ENCODE data around the gene ALG14. TPM values are rescaled to one million over a fixed set of nuclear protein-coding genes. Genes with fewer than 3 reads are reported as not detected.

Gene ALG14
- total RNA-seq, 1 donor from 2014 or later, result 5.5 TPM

DNA sequence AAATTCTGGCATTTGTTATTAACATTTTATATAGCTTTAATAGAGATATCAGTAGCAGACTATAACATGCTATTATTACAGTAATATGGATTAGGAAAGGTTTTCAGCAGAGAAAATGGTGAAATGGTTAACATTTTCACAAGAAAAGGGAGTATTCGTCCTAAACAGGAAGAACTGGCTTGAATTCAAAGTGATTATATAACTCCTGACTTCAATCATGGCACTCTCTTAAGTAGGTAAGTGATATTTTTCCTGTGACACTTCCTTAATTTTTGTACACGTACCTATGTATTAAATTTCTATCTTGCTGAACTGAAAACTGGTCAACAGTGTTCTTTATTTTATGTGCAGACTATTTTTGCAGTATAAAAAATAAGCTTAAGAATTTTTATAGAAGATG is 77.9 kb downstream of the ALG14 start:
- Mint-ChIP-seq H3K4me1 (ENCODE audit: unreplicated experiment) (peaks cover 22% of the 10 kb centered on the region), H3K4me3 (ENCODE audit: unreplicated experiment) (no peak overlapping the region), H3K9me3 (ENCODE audit: unreplicated experiment) (no peaks in the 10 kb centered on the region), H3K27ac (ENCODE audit: unreplicated experiment) (no peak overlapping the region), H3K36me3 (ENCODE audit: unreplicated experiment) (no peaks in the 10 kb centered on the region), H3K27me3 (ENCODE audit: unreplicated experiment) (no peaks in the 10 kb centered on the region)
- no peak for DNase-seq (ENCODE audit: extremely low spot score, unreplicated experiment)
- no peak for TF ChIP-seq CTCF (IDR thresholded peaks at IDR 0.05)

DNA sequence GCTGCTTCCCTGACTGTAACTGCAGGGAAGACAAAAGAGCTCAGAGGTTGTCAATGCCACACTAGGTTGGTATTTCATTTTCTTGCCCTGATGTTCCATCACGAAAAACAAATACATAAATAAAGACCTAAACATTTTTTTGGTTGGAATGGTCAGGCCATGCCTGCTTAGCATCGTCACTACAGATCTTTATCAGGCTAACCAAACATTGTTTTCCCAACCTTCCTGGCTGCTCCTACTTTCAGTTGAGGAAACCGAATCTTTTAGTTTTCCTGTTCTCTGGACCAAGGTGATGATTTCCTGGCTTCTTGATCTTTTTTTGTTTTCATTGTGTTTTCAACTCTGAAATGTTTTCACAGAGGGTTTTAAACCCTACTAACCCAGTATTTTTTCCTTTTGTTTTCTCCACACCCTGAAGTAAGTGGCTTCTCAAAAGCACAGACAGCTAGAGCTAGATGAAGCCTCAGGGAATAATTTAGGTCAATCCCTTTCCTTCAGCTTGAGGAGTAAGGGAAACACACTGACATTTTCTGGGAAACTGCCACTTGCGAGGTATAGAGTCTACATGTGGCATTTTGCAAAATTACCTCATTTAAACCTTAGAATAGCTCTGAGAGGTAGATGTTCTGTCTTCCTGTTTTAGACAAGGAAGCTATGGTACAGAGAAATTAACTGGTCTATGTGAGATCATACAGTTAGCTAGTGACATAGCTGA is 78.7 kb downstream of the ALG14 start:
- no peak overlapping the region for H3K4me3 Mint-ChIP-seq (ENCODE audit: unreplicated experiment)
- no peaks in the 10 kb centered on the region for H3K9me3 Mint-ChIP-seq (ENCODE audit: unreplicated experiment)

GRCh38 chr1:94992863-94993563 is 79.7 kb downstream of the ALG14 start:
- H3K27me3 Mint-ChIP-seq (ENCODE audit: unreplicated experiment), result no peaks in the 10 kb centered on the region
- no peak overlapping the region for H3K27ac Mint-ChIP-seq (ENCODE audit: unreplicated experiment)
- no peaks in the 10 kb centered on the region for H3K9me3 Mint-ChIP-seq (ENCODE audit: unreplicated experiment)
- DNase-seq (ENCODE audit: extremely low spot score, unreplicated experiment), result no peak
- TF ChIP-seq CTCF (IDR thresholded peaks at IDR 0.05), result no peak
- H3K4me3 Mint-ChIP-seq (ENCODE audit: unreplicated experiment), result no peak overlapping the region
- H3K4me1 Mint-ChIP-seq (ENCODE audit: unreplicated experiment), result peaks cover 21% of the 10 kb centered on the region
- H3K36me3 Mint-ChIP-seq (ENCODE audit: unreplicated experiment), result no peaks in the 10 kb centered on the region

More for the DNA sequence above, 78.7 kb downstream of the ALG14 start:
- TF ChIP-seq CTCF (IDR thresholded peaks at IDR 0.05), result no peak
- Mint-ChIP-seq H3K27ac (ENCODE audit: unreplicated experiment) (no peak overlapping the region), H3K36me3 (ENCODE audit: unreplicated experiment) (no peaks in the 10 kb centered on the region), H3K27me3 (ENCODE audit: unreplicated experiment) (no peaks in the 10 kb centered on the region), H3K4me1 (ENCODE audit: unreplicated experiment) (peaks cover 18% of the 10 kb centered on the region)
- no peak for DNase-seq (ENCODE audit: extremely low spot score, unreplicated experiment)

DNA sequence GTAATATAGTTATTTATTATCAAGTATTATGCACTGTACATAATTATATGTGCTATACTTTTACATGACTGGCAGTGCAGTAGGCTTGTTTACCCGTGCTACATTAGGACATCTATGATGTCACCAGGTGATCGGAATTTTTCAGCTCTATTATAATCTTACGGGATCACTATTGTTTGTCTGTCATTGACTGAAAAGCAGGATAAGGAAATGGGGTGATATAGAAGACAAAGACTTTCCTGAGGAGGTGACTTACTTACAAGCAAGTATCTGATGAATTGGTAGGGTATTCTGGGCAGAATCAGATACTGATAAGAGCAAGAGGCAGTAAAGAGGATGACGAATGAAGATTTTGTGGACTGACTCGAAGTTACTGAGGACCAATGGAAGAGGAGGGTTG is 80.6 kb downstream of the ALG14 start:
- no peak for TF ChIP-seq CTCF (IDR thresholded peaks at IDR 0.05)
- no peak for DNase-seq (ENCODE audit: extremely low spot score, unreplicated experiment)
- Mint-ChIP-seq H3K9me3 (ENCODE audit: unreplicated experiment) (no peaks in the 10 kb centered on the region), H3K27ac (ENCODE audit: unreplicated experiment) (no peak overlapping the region), H3K4me3 (ENCODE audit: unreplicated experiment) (no peak overlapping the region), H3K36me3 (ENCODE audit: unreplicated experiment) (no peaks in the 10 kb centered on the region), H3K4me1 (ENCODE audit: unreplicated experiment) (peaks cover 24% of the 10 kb centered on the region), H3K27me3 (ENCODE audit: unreplicated experiment) (no peaks in the 10 kb centered on the region)

DNA sequence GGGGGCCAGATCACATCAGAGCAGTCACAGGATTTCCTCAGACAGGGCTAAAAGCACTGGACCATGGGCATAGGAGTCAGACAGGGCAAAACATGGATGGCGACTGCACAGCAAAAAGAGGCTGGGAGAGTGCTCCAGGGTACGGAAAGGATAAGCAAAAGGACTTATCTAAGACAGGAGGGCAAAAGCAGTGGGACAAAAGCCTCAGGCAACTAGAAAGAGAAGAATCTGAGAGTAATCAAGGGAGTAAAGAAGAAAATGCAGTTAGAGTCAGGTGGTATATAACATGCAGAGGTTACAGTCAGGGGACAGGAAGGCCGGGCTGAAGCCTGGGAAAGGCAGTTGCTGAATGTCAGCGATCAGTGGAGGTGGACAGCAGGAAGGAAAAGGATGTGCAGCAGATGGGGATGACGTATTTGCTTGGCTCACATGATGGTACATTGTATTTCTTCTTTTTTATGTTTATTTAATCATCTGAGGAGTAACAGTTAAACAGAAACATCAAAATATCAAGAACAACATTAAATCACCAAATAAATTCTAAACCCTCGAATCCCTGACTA is 82.8 kb downstream of the ALG14 start:
- H3K4me3 Mint-ChIP-seq (ENCODE audit: unreplicated experiment), result no peak overlapping the region
- no peaks in the 10 kb centered on the region for H3K27me3 Mint-ChIP-seq (ENCODE audit: unreplicated experiment)
- no peak for DNase-seq (ENCODE audit: extremely low spot score, unreplicated experiment)

More for the DNA sequence above, 82.8 kb downstream of the ALG14 start:
- H3K36me3 Mint-ChIP-seq (ENCODE audit: unreplicated experiment), result no peaks in the 10 kb centered on the region
- no peak for TF ChIP-seq CTCF (IDR thresholded peaks at IDR 0.05)
- peaks cover 13% of the 10 kb centered on the region for H3K4me1 Mint-ChIP-seq (ENCODE audit: unreplicated experiment)
- H3K27ac Mint-ChIP-seq (ENCODE audit: unreplicated experiment), result no peak overlapping the region
- no peaks in the 10 kb centered on the region for H3K9me3 Mint-ChIP-seq (ENCODE audit: unreplicated experiment)
